Dendritic cell treated with granulocyte-macrophage colony-stimulating factor and Interleukin-4, amounts not matched to agents 40 ng/mL and 50 ng/mL, for 4 days (primary cell): ENCODE results near the gene EGFL6.
"Not testable (repeated sequence)": the region's sequence is repeated elsewhere in the genome, so short reads cannot be mapped to it uniquely, and the experiment has no call there.

Source experiments
- H3K27ac Mint-ChIP-seq: one replicate; pipeline ENCODE4 v1.8.0; 2022; ENCODE audit warnings: mild to moderate bottlenecking, mixed read lengths
- H3K27me3 Mint-ChIP-seq: one replicate; pipeline ENCODE4 v1.8.0; 2022; ENCODE audit warnings: mild to moderate bottlenecking, mixed read lengths
- H3K36me3 Mint-ChIP-seq: one replicate; pipeline ENCODE4 v1.8.0; 2022; ENCODE audit warnings: low read depth, mixed read lengths
- H3K4me1 Mint-ChIP-seq: one replicate; pipeline ENCODE4 v1.8.0; 2022; ENCODE audit warnings: low read depth, mixed read lengths
- H3K4me3 Mint-ChIP-seq: one replicate; pipeline ENCODE4 v1.8.0; 2022; ENCODE audit warnings: mild to moderate bottlenecking, moderate library complexity, mixed read lengths
- H3K9me3 Mint-ChIP-seq: one replicate; pipeline ENCODE4 v1.8.0; 2022; ENCODE audit warnings: mixed read lengths
- intact Hi-C: fragments of 100-400 bp; cut with micrococcal nuclease; formaldehyde crosslinking; loops from one replicate; pipeline ENCODE4 v1.15.0; 2022

Gene EGFL6

DNA sequence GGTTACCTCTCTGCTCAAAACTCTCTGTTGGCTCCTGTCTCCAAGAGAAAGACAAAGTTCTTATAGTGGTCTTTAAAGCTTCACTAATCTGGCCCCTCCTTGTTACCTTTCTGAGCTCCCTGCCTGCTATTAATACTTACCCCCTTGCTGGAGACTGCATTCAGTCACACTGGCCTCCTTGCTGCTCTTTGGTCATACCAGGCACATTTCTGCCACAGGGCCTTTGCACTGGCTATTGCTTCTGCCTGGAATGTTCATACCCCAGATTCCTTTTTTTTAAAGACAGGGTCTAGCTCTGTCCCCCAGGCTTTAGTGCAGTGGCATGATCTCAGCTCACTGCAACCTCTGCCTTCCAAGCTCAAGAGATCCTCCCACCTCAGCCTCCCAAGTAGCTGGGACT lies 103.6 kb downstream of the EGFL6 start:
- Mint-ChIP-seq H3K9me3 (no peaks in the 10 kb centered on the region), H3K27ac (no peak overlapping the region), H3K4me1 (peaks cover 6% of the 10 kb centered on the region), H3K36me3 (no peaks in the 10 kb centered on the region), H3K27me3 (no peaks in the 10 kb centered on the region), H3K4me3 (no peak overlapping the region)
- intact Hi-C loops, result no loop called here

DNA sequence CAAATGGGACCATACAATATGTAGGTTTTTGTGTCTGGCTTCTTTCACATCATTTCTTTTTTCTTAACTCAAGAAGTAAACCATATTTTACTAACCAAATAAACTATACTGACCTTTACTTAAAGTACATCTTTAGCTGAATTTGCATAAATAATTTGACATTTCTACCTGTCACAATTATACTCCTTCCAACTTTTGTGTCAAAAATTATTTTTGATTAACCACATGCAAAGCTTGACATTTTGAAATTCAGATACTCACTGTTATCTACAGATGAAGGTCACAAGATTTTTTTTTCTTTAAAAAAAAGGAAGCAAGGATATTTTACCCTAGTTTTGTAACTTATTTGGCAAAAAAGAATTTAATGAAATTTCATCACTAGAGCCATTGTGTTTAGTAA lies 107.5 kb downstream of the EGFL6 start:
- H3K36me3 Mint-ChIP-seq, result no peaks in the 10 kb centered on the region
- no peak overlapping the region for H3K4me3 Mint-ChIP-seq
- H3K9me3 Mint-ChIP-seq, result no peaks in the 10 kb centered on the region

DNA sequence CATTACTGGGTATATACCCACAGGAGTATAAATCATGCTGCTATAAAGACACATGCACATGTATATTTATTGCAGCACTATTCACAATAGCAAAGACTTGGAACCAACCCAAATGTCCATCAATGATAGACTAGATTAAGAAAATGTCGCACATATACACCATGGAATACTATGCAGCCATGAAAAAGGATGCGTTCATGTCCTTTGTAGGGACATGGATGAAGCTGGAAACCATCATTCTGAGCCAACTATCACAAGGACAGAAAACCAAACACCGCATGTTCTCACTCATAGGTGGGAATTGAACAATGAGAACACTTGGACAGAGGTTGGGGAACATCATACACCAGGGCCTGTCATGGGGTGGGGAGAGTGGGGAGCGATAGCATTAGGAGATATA lies 110.3 kb downstream of the EGFL6 start:
- H3K36me3 Mint-ChIP-seq, H3K27me3 Mint-ChIP-seq, H3K4me3 Mint-ChIP-seq, H3K4me1 Mint-ChIP-seq, intact Hi-C loops, H3K27ac Mint-ChIP-seq, H3K9me3 Mint-ChIP-seq: not testable (repeated sequence)

More for the DNA sequence above, 107.5 kb downstream of the EGFL6 start:
- intact Hi-C loops, result no loop called here
- Mint-ChIP-seq H3K27ac (no peak overlapping the region), H3K27me3 (no peaks in the 10 kb centered on the region), H3K4me1 (peaks cover 6% of the 10 kb centered on the region)

DNA sequence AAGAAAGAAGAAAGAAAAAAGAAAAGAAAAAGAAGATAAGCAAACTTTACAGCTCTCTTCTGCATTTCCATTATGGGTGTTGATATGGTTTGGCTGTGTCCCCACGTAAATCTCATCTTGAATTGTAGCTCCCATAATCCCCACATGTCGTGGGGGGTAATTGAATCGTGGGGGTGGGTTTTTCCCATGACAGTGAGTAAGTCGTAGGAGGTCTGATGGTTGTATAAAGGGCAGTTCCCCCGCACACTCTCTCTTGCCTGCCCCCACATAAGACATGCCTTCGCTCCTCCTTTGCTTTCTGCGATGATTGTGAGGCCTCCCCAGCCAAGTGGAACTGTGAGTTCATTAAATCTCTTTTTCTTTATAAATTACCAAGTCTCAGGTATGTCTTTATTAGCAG lies 112.2 kb downstream of the EGFL6 start:
- intact Hi-C loops, result no loop called here
- no peaks in the 10 kb centered on the region for H3K9me3 Mint-ChIP-seq
- H3K27me3 Mint-ChIP-seq, result no peaks in the 10 kb centered on the region
- peaks cover 19% of the 10 kb centered on the region for H3K4me1 Mint-ChIP-seq
- no peak overlapping the region for H3K4me3 Mint-ChIP-seq
- H3K36me3 Mint-ChIP-seq, result no peaks in the 10 kb centered on the region
- H3K27ac Mint-ChIP-seq, result no peak overlapping the region
